ENCODE results near the gene TSPO2.
"Not testable (repeated sequence)": the region's sequence is repeated elsewhere in the genome, so short reads cannot be mapped to it uniquely, and the experiment has no call there.

DNA sequence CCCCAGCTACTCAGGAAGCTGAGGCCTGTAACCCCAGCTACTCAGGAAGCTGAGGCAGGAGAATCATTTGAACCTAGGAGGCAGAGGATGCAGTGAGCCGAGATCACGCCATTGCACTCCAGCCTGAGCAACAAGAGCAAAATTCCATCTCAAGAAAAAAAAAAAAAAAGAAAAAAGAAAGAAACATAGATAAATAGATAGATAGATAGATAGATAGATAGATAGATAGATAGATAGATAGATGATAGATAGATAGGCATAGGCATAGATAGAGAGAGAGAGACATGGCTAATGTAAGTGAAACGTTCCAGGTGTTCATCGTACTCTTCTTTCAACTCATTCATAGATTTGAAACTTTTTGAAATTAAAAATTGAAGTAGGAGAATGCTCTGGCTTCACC lies 35.3 kb upstream of the TSPO2 start:
- TF ChIP-seq, protein P1, sequence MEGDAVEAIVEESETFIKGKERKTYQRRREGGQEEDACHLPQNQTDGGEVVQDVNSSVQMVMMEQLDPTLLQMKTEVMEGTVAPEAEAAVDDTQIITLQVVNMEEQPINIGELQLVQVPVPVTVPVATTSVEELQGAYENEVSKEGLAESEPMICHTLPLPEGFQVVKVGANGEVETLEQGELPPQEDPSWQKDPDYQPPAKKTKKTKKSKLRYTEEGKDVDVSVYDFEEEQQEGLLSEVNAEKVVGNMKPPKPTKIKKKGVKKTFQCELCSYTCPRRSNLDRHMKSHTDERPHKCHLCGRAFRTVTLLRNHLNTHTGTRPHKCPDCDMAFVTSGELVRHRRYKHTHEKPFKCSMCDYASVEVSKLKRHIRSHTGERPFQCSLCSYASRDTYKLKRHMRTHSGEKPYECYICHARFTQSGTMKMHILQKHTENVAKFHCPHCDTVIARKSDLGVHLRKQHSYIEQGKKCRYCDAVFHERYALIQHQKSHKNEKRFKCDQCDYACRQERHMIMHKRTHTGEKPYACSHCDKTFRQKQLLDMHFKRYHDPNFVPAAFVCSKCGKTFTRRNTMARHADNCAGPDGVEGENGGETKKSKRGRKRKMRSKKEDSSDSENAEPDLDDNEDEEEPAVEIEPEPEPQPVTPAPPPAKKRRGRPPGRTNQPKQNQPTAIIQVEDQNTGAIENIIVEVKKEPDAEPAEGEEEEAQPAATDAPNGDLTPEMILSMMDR (IDR thresholded peaks at IDR 0.05), result not testable (repeated sequence)
- TF ChIP-seq POLR2A (IDR thresholded peaks at IDR 0.05), result not testable (repeated sequence)
